B cell (primary cell): ENCODE measurements around the gene ERC1.

Source experiments
- EZH2 ChIP-seq: IDR thresholded peaks from 2 replicates; pipeline ENCODE4 v1.6.1; 2012; ENCODE audit warnings: borderline replicate concordance, low read depth, mild to moderate bottlenecking, moderate library complexity, low read length; ENCODE audit not compliant: insufficient read depth, poor library complexity, severe bottlenecking
- TF ChIP-seq, protein P1 (sequence below): fragments of 200-600 bp; IDR thresholded peaks from one replicate; pipeline ENCODE4 v1.8.0; 2022; ENCODE audit warnings: antibody characterized with exemption, mild to moderate bottlenecking

DNA sequence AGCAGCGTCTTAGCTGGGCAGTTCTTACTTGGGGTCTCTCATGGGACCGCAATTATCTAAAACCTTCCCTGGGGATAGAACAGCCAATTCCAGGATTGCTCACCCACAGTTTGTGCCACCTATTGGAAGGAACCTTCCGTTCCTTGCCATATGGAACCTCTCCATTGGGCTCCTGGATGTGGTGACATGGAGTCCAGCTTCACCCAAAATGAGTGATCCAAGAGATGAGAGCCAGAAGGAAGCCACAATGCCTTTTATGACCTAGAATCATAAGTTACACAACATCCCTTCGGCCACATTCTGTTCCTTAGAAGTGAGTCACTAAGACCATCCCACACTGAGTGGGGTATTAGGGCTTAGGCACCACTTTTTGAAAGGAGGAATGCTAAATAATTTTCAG is 439.0 kb downstream of the ERC1 start:
- TF ChIP-seq, protein P1, sequence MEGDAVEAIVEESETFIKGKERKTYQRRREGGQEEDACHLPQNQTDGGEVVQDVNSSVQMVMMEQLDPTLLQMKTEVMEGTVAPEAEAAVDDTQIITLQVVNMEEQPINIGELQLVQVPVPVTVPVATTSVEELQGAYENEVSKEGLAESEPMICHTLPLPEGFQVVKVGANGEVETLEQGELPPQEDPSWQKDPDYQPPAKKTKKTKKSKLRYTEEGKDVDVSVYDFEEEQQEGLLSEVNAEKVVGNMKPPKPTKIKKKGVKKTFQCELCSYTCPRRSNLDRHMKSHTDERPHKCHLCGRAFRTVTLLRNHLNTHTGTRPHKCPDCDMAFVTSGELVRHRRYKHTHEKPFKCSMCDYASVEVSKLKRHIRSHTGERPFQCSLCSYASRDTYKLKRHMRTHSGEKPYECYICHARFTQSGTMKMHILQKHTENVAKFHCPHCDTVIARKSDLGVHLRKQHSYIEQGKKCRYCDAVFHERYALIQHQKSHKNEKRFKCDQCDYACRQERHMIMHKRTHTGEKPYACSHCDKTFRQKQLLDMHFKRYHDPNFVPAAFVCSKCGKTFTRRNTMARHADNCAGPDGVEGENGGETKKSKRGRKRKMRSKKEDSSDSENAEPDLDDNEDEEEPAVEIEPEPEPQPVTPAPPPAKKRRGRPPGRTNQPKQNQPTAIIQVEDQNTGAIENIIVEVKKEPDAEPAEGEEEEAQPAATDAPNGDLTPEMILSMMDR = no peak
- TF ChIP-seq EZH2 = no peak
